B cell (primary cell): Measurements from ENCODE around the gene CAPZA1. TPM values are rescaled to one million over a fixed set of nuclear protein-coding genes. Genes with fewer than 3 reads are reported as not detected.
A peak's percentile ranks its signal among the peaks of the same experiment; 100 is the strongest.

Experiments used
- ATAC-seq: fragments of 200-7000 bp; cut with Tn5 transposase; one replicate; pipeline ENCODE4 v1.10.0; 2021; ENCODE audit warnings: low read depth, mild to moderate bottlenecking, moderate number of reproducible peaks, moderate library complexity
- CTCF ChIA-PET: fragments of 350-600 bp; sonication (Branson Sonifier 250); formaldehyde crosslinking; loops from one replicate; lab custom pipeline; 2021; ENCODE audit warnings: antibody characterized with exemption, inconsistent platforms; lab: Charles Lee
- POLR2A ChIA-PET: fragments of 350-600 bp; sonication (Branson Sonifier 250); formaldehyde crosslinking; loops from one replicate; lab custom pipeline; 2021; ENCODE audit warnings: antibody characterized with exemption; lab: Charles Lee
- DNase-seq: peaks from one replicate; pipeline ENCODE4 v3.0.0; 2013
- H2AFZ ChIP-seq: 2 replicates; pipeline ENCODE4 v1.6.1; 2012; ENCODE audit warnings: mild to moderate bottlenecking, low read depth, low read length; ENCODE audit not compliant: insufficient read depth, poor library complexity, severe bottlenecking
- H3K27ac ChIP-seq, 2 donors: 1 replicate in 1 of 2; 2 replicates in 1 of 2; pipeline ENCODE4 v1.5.1; 2012 to 2013; ENCODE audit warnings: low read length in 2 of 2, mild to moderate bottlenecking in 2 of 2, moderate library complexity in 1 of 2
- H3K27me3 ChIP-seq, 4 experiments: fragments of 200-600 bp in 1 of 4; sonication (generic) in 1 of 4; replicated peaks in 1 of 4; 1 replicate in 2 of 4; 2 replicates in 2 of 4; pipeline versions ENCODE4 v1.6.1 to v1.7.0; 2013 to 2016; ENCODE audit warnings: low read length in 3 of 4, mild to moderate bottlenecking in 2 of 4, mixed read lengths in 1 of 4, moderate library complexity in 1 of 4; ENCODE audit not compliant: insufficient read depth in 4 of 4, control insufficient read depth in 3 of 4; ENCODE audit errors: control extremely low read depth in 1 of 4
- H3K36me3 ChIP-seq, 2 experiments: replicated peaks in 1 of 2; 1 replicate in 1 of 2; 2 replicates in 1 of 2; pipeline versions ENCODE4 v1.6.1 to v1.7.1; 2013; ENCODE audit warnings: low read length in 1 of 2; ENCODE audit not compliant: insufficient read depth in 2 of 2, control insufficient read depth in 1 of 2; ENCODE audit errors: control extremely low read depth in 1 of 2, extremely low read depth in 1 of 2
- H3K4me1 ChIP-seq, 2 donors: fragments of 200-600 bp in 1 of 2; sonication (generic) in 1 of 2; 1 replicate in 1 of 2; 2 replicates in 1 of 2; pipeline versions ENCODE4 v1.5.1 to v1.6.1; 2013 to 2017; ENCODE audit warnings: low read length in 2 of 2; ENCODE audit not compliant: control insufficient read depth in 2 of 2, insufficient read depth in 2 of 2
- H3K4me2 ChIP-seq: replicated peaks from 2 replicates; pipeline ENCODE3; 2012; ENCODE audit warnings: mild to moderate bottlenecking, low read depth, low read length; ENCODE audit not compliant: poor library complexity, severe bottlenecking
- H3K4me3 ChIP-seq, 5 experiments: fragments of 200-600 bp in 1 of 5; sonication (generic) in 1 of 5; 1 replicate in 3 of 5; 2 replicates in 2 of 5; pipeline versions ENCODE4 v1.5.1 to v1.7.0; 2011 to 2016; ENCODE audit warnings: low read length in 4 of 5, mild to moderate bottlenecking in 4 of 5, low read depth in 2 of 5, control low read depth in 1 of 5, moderate library complexity in 1 of 5; ENCODE audit not compliant: insufficient read depth in 1 of 5; ENCODE audit errors: control extremely low read depth in 1 of 5, extremely low read depth in 1 of 5
- H3K79me2 ChIP-seq: fragments of 200-600 bp; sonication (generic); one replicate; pipeline ENCODE4 v1.6.0; 2016; ENCODE audit warnings: low read length; ENCODE audit not compliant: control insufficient read depth, insufficient read depth
- H3K9ac ChIP-seq: fragments of 200-600 bp; sonication (generic); 2 replicates; pipeline ENCODE4 v1.6.1; 2017; ENCODE audit warnings: mild to moderate bottlenecking, low read length, moderate library complexity
- H3K9me3 ChIP-seq, 3 donors: one replicate each; pipeline versions ENCODE4 v1.6.1 to v1.7.1; 2013; ENCODE audit warnings: low read length in 2 of 3; ENCODE audit not compliant: control insufficient read depth in 2 of 3, insufficient read depth in 1 of 3; ENCODE audit errors: control extremely low read depth in 1 of 3
- H4K20me1 ChIP-seq: 2 replicates; pipeline ENCODE4 v1.6.0; 2012; ENCODE audit warnings: mild to moderate bottlenecking, low read length; ENCODE audit not compliant: insufficient read depth, control insufficient read depth, poor library complexity, severe bottlenecking
- H3K27ac Mint-ChIP-seq: one replicate; pipeline ENCODE4 v1.8.0; 2021; ENCODE audit warnings: mixed read lengths
- H3K27me3 Mint-ChIP-seq: one replicate; pipeline ENCODE4 v1.8.0; 2021; ENCODE audit warnings: mixed read lengths
- H3K4me1 Mint-ChIP-seq: one replicate; pipeline ENCODE4 v1.8.0; 2021; ENCODE audit warnings: mixed read lengths
- H3K4me3 Mint-ChIP-seq: one replicate; pipeline ENCODE4 v1.8.0; 2021; ENCODE audit warnings: mixed read lengths
- H3K9me3 Mint-ChIP-seq: one replicate; pipeline ENCODE4 v1.8.0; 2022; ENCODE audit warnings: mixed read lengths; ENCODE audit not compliant: insufficient read depth
- CTCF ChIP-seq: fragments of 200-600 bp; IDR thresholded peaks from one replicate; pipeline ENCODE4 v1.8.0; 2022; ENCODE audit warnings: antibody characterized with exemption, mild to moderate bottlenecking
- EZH2 ChIP-seq: IDR thresholded peaks from 2 replicates; pipeline ENCODE4 v1.6.1; 2012; ENCODE audit warnings: borderline replicate concordance, low read depth, mild to moderate bottlenecking, moderate library complexity, low read length; ENCODE audit not compliant: insufficient read depth, poor library complexity, severe bottlenecking
- WGBS: methylation state at CpG from one replicate; pipeline ENCODE4 v1.1.5; 2013; ENCODE audit warnings: missing lambda C conversion rate; ENCODE audit not compliant: insufficient coverage; 5-methylcytosine and 5-hydroxymethylcytosine counted together
- intact Hi-C: fragments of 100-400 bp; cut with micrococcal nuclease; formaldehyde crosslinking; loops from one replicate; pipeline ENCODE4 v1.10.0; 2022
- polyA plus RNA-seq: library from polyadenylated mRNA; depleted of rRNA; stranded (reverse); fragments of >200 nt; gene quantifications from 2 replicates; pipeline ENCODE4 v1.2.3, GENCODE V29; 2012
- total RNA-seq, 2 donors: library from RNA; stranded (reverse); fragments of 120-200 nt in 1 of 2; gene quantifications; 1 replicate in 1 of 2; 2 replicates in 1 of 2; pipeline versions ENCODE4 v1.2.3 to v1.2.4, GENCODE V29; 2013 to 2022

The CAPZA1 gene
- total and polyA plus RNA-seq, 2 donors (not counting 1 experiment from before 2014, with no cell fraction given): 52.2 to 172 TPM

- peaks cover 5 to 23% of the 10 kb centered on the region in 2 experiments for H3K36me3 ChIP-seq
- ChIA-PET CTCF (interaction anchor here (0.8 to 7.0 kb wide), 14 partner anchors 11 to 284 kb away, joined by 3 to 62 read pairs (median 6); partner anchors contain the start of genes CAPZA1, PPM1J, RHOC and ST7L), POLR2A (interaction anchor here (0.6 to 1.7 kb wide), 7 partner anchors 22 to 266 kb away, joined by 3 to 7 read pairs (median 4); partner anchors contain the start of genes PPM1J and ST7L)
- peak overlapping the region; percentile 98 for H3K4me2 ChIP-seq
- H3K27ac ChIP-seq: peak overlapping the region; percentile 26 to 76
- DNase-seq: peak; percentile 40
- H3K9ac ChIP-seq: peak overlapping the region; percentile 86
- no peaks in the 10 kb centered on the region for H3K27me3 ChIP-seq
- intact Hi-C loops: loop anchor here (1.0 to 10.0 kb wide), 6 partner anchors 26 to 280 kb away; partner anchors contain the start of genes CTTNBP2NL, PPM1J and WNT2B
- H3K9me3 ChIP-seq: no peaks in the 10 kb centered on the region
- H3K9me3 Mint-ChIP-seq: no peaks in the 10 kb centered on the region
- 1% methylated on average over 68 of the region's 68 CpGs for WGBS
- peak overlapping the region; percentile 87 for H2AFZ ChIP-seq
- H3K4me3 ChIP-seq: peak overlapping the region; percentile 42 to 86 (median 80)
- H3K4me1 ChIP-seq: peaks cover 25 to 30% of the 10 kb centered on the region in 2 donors
- peak overlapping the region; percentile 92 for H3K27ac Mint-ChIP-seq
- TF ChIP-seq CTCF (no peak), EZH2 (no peak)
- peak overlapping the region; percentile 94 for H3K4me3 Mint-ChIP-seq
- H3K79me2 ChIP-seq: peaks cover 13% of the 10 kb centered on the region
- peak; percentile 53 for ATAC-seq
- no peaks in the 10 kb centered on the region for H3K27me3 Mint-ChIP-seq
- no peaks in the 10 kb centered on the region for H4K20me1 ChIP-seq
- peaks cover 30% of the 10 kb centered on the region for H3K4me1 Mint-ChIP-seq
Observed at GRCh38 chr1:112674986-112675727, 55.5 kb downstream of the CAPZA1 start.
